ENCODE results near the gene STAT3.

STAT3 gene

GRCh38 chr17:42338427-42338985 lies 49.7 kb downstream of the STAT3 start (continued):
- no peak for TF ChIP-seq TSHZ2 (CRISPR knock-in tag; IDR thresholded peaks at IDR 0.05)
- TF ChIP-seq PATZ1 (CRISPR knock-in tag; IDR thresholded peaks at IDR 0.05; ENCODE audit: borderline replicate concordance) = no peak
- no peak for TF ChIP-seq CREB5 (CRISPR knock-in tag; IDR thresholded peaks at IDR 0.05; ENCODE audit: low read depth)
- TF ChIP-seq ZNF565 (CRISPR knock-in tag; conservative IDR thresholded peaks at IDR 0.05; ENCODE audit: low read depth) = no peak

- TF ChIP-seq ESRRG (CRISPR knock-in tag; IDR thresholded peaks at IDR 0.05) = no peak
- no peak for TF ChIP-seq ARNTL (CRISPR knock-in tag; IDR thresholded peaks at IDR 0.05; ENCODE audit: borderline replicate concordance, low read depth)
- no peak for TF ChIP-seq PATZ1 (CRISPR knock-in tag; IDR thresholded peaks at IDR 0.05; ENCODE audit: borderline replicate concordance)
- TF ChIP-seq ZFP3 (CRISPR knock-in tag; IDR thresholded peaks at IDR 0.05) = no peak
- TF ChIP-seq ZNF565 (CRISPR knock-in tag; conservative IDR thresholded peaks at IDR 0.05; ENCODE audit: low read depth) = no peak
- TF ChIP-seq TSHZ2 (CRISPR knock-in tag; IDR thresholded peaks at IDR 0.05) = no peak
- no peak for TF ChIP-seq PPARA (CRISPR knock-in tag; IDR thresholded peaks at IDR 0.05; ENCODE audit: borderline replicate concordance)
- no peak for TF ChIP-seq ZNF8 (CRISPR knock-in tag; IDR thresholded peaks at IDR 0.05)
- no peak for ATAC-seq
These were observed 50.8 kb downstream of the STAT3 start for GRCh38 chr17:42337442-42337841.

- ATAC-seq = peak; percentile 80
- TF ChIP-seq CREB5 (CRISPR knock-in tag; IDR thresholded peaks at IDR 0.05; ENCODE audit: low read depth) (no peak), POU6F1 (CRISPR knock-in tag; IDR thresholded peaks at IDR 0.05; ENCODE audit: borderline replicate concordance, low read depth) (no peak), ZNF565 (CRISPR knock-in tag; conservative IDR thresholded peaks at IDR 0.05; ENCODE audit: low read depth) (no peak), PATZ1 (CRISPR knock-in tag; IDR thresholded peaks at IDR 0.05; ENCODE audit: borderline replicate concordance) (no peak), OSR1 (CRISPR knock-in tag; IDR thresholded peaks at IDR 0.05) (no peak), SNAI2 (CRISPR knock-in tag; IDR thresholded peaks at IDR 0.05) (no peak), ZC3H10 (CRISPR knock-in tag; IDR thresholded peaks at IDR 0.05) (no peak), ISL1 (CRISPR knock-in tag; IDR thresholded peaks at IDR 0.05) (no peak), ZNF70 (CRISPR knock-in tag; IDR thresholded peaks at IDR 0.05) (no peak), ZNF8 (CRISPR knock-in tag; IDR thresholded peaks at IDR 0.05) (no peak), ARNTL (CRISPR knock-in tag; IDR thresholded peaks at IDR 0.05; ENCODE audit: borderline replicate concordance, low read depth) (no peak), ZFP30 (CRISPR knock-in tag; IDR thresholded peaks at IDR 0.05) (no peak), PPARA (CRISPR knock-in tag; IDR thresholded peaks at IDR 0.05; ENCODE audit: borderline replicate concordance) (no peak), GLIS3 (CRISPR knock-in tag; IDR thresholded peaks at IDR 0.05) (no peak)
These were observed 53.6 kb downstream of the STAT3 start for GRCh38 chr17:42334677-42335076.

Data from SK-N-SH treated with all-trans-retinoic acid at 6 μM for 48 hours (cell line).